ENCODE results near the gene RAB13.

The RAB13 gene

DNA sequence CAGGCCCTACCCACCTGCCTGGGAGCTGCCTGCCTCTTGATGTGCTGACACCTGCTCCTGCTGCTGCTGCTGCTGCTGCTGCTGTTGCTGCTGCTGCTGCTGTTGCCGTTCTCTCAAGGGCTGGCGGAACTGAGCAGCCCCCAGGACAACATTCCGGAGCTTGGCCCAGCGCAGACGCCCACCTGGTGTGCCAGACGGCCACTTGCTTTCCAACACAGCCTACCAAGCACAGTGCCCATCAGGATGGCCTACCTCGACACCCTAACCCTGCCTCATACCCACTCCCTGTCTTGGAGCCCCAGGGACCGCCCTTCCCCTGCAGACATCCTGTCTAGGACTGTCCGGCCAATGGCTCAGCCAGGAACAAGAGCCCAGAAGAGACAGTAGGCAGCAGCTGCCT is 51.4 kb downstream of the RAB13 start:
- no peak for DNase-seq (ENCODE audit: low read depth in 2 of 2)

DNA sequence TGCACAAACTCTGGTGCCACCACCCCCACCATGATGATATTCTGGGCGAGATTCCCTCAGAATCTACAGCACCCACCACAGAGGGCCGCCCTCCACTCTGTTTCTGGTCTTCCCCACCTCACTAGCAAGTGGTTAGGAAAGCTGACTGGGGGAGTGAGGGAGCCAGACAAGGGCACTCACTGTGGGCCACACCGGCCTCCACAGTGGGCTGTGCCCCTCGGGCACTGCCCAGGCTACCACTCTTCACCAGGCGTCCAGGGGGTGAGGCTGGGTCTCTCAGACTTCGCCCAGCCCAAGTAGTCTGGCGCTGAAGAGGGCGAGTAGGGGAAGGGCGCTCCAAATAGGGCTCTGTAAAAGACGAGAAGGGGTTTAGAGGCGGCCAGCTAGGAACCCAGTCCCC is 52.2 kb downstream of the RAB13 start:
- no peak for DNase-seq (ENCODE audit: low read depth in 2 of 2)

DNA sequence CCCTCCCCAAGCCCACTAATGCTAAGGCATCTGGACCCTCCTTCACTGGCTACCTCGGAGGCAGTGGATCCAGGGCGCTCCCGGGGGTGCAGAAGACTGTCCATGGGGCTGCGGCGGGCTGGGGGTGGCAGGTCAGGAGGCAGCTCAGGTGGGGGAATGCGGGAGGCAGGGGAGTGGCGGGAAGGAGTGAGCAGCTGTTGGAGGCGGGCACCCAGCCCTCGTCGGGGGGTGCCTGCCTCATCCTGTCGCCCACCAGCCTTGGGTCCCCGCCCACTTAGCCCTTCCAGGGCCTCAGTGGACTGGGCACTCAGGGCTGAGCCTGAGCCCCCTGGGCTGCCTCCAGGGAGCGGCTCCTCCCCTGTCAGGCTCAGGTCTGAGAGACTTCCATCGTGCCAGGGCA is 52.7 kb downstream of the RAB13 start:
- no peak for DNase-seq (ENCODE audit: low read depth in 2 of 2)

- no peak for DNase-seq (ENCODE audit: low read depth in 2 of 2)
These were observed 53.7 kb downstream of the RAB13 start for GRCh38 chr1:153932156-153933131.
